ENCODE measurements around the gene DYNC1I1. TPM values are rescaled to one million over a fixed set of nuclear protein-coding genes. Genes with fewer than 3 reads are reported as not detected.

Gene DYNC1I1
- total and polyA plus RNA-seq, 3 experiments from 2014 or later, result not detected

DNA sequence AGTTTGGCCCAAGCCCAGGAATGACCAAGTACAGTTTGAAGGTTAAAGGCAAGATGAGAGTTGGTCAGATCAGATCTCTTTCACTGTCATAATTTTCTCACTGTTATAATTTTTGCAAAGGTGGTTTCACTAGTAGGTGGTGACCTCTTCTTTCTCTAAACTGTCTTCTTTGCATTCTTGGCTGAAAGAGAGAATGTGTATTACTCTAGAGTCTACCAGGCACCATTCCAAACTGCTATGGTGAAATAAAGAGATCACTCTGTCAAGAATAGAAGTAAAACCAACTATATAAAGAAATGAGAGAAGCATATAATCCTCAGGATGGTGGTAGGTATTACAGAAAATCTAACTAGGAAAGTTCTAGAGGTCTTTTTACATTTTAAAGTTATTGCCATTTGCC, 72.7 kb downstream of the DYNC1I1 start:
- peaks cover 2 to 6% of the 10 kb centered on the region in 2 donors for H3K27me3 Mint-ChIP-seq

GRCh38 chr7:95847061-95847460, 74.7 kb downstream of the DYNC1I1 start:
- Histone ChIP-seq H3K27ac (ENCODE audit: low read depth, low read length) (no peak overlapping the region), H3K36me3 (ENCODE audit: insufficient read depth, low read length) (no peaks in the 10 kb centered on the region), H3K9me3 (ENCODE audit: low read length) (no peaks in the 10 kb centered on the region), H3K27me3 (ENCODE audit: insufficient read depth, low read length, poor library complexity, severe bottlenecking) (no peaks in the 10 kb centered on the region), H3K4me3 (ENCODE audit: low read length) (no peak overlapping the region), H3K4me1 (ENCODE audit: insufficient read depth, low read length) (no peaks in the 10 kb centered on the region)
- peaks cover 0 to 6% (median 2%) of the 10 kb centered on the region in 5 donors for H3K9me3 Mint-ChIP-seq
- H3K27ac Mint-ChIP-seq, result no peak overlapping the region
- H3K4me1 Mint-ChIP-seq, result no peaks in the 10 kb centered on the region
- CTCF ChIA-PET, result no interaction called here
- no peak for DNase-seq
- H3K4me3 Mint-ChIP-seq, result no peak overlapping the region
- no peaks in the 10 kb centered on the region for H3K36me3 Mint-ChIP-seq
- peaks cover 0 to 6% of the 10 kb centered on the region in 2 donors for H3K27me3 Mint-ChIP-seq
- POLR2A ChIA-PET, result no interaction called here

More for the DNA sequence above, 72.7 kb downstream of the DYNC1I1 start:
- Mint-ChIP-seq H3K4me3 (no peak overlapping the region), H3K9me3 (peaks cover 4 to 11% (median 5%) of the 10 kb centered on the region in 5 donors), H3K4me1 (no peaks in the 10 kb centered on the region), H3K36me3 (no peaks in the 10 kb centered on the region), H3K27ac (no peak overlapping the region)
- no peak for DNase-seq
- Histone ChIP-seq H3K27ac (ENCODE audit: low read depth, low read length) (no peak overlapping the region), H3K27me3 (ENCODE audit: insufficient read depth, low read length, poor library complexity, severe bottlenecking) (no peaks in the 10 kb centered on the region), H3K4me1 (ENCODE audit: insufficient read depth, low read length) (no peaks in the 10 kb centered on the region), H3K4me3 (ENCODE audit: low read length) (no peak overlapping the region), H3K9me3 (ENCODE audit: low read length) (no peaks in the 10 kb centered on the region), H3K36me3 (ENCODE audit: insufficient read depth, low read length) (no peaks in the 10 kb centered on the region)
- ChIA-PET CTCF (no interaction called here), POLR2A (no interaction called here)

GRCh38 chr7:95859429-95859828, 87.1 kb downstream of the DYNC1I1 start:
- Histone ChIP-seq H3K4me1 (ENCODE audit: insufficient read depth, low read length) (no peaks in the 10 kb centered on the region), H3K9me3 (ENCODE audit: low read length) (no peaks in the 10 kb centered on the region), H3K27ac (ENCODE audit: low read depth, low read length) (no peak overlapping the region), H3K27me3 (ENCODE audit: insufficient read depth, low read length, poor library complexity, severe bottlenecking) (no peaks in the 10 kb centered on the region), H3K4me3 (ENCODE audit: low read length) (no peak overlapping the region), H3K36me3 (ENCODE audit: insufficient read depth, low read length) (no peaks in the 10 kb centered on the region)
- CTCF ChIA-PET, result no interaction called here
- Mint-ChIP-seq H3K27ac (no peak overlapping the region), H3K4me3 (no peak overlapping the region), H3K27me3 (peaks cover 0 to 6% of the 10 kb centered on the region in 2 donors), H3K9me3 (peaks cover 4 to 8% (median 7%) of the 10 kb centered on the region in 5 donors), H3K4me1 (no peaks in the 10 kb centered on the region), H3K36me3 (no peaks in the 10 kb centered on the region)
- POLR2A ChIA-PET, result no interaction called here
- DNase-seq, result no peak

GRCh38 chr7:95861041-95861440, 88.7 kb downstream of the DYNC1I1 start:
- CTCF ChIA-PET, result no interaction called here
- peaks cover 4 to 8% (median 7%) of the 10 kb centered on the region in 5 donors for H3K9me3 Mint-ChIP-seq
- Histone ChIP-seq H3K36me3 (ENCODE audit: insufficient read depth, low read length) (no peaks in the 10 kb centered on the region), H3K9me3 (ENCODE audit: low read length) (no peaks in the 10 kb centered on the region), H3K27me3 (ENCODE audit: insufficient read depth, low read length, poor library complexity, severe bottlenecking) (no peaks in the 10 kb centered on the region), H3K4me1 (ENCODE audit: insufficient read depth, low read length) (no peaks in the 10 kb centered on the region), H3K4me3 (ENCODE audit: low read length) (no peak overlapping the region), H3K27ac (ENCODE audit: low read depth, low read length) (no peak overlapping the region)
- H3K4me1 Mint-ChIP-seq, result no peaks in the 10 kb centered on the region
- no peak overlapping the region for H3K4me3 Mint-ChIP-seq
- peaks cover 0 to 6% of the 10 kb centered on the region in 2 donors for H3K27me3 Mint-ChIP-seq
- DNase-seq, result no peak
- no peaks in the 10 kb centered on the region for H3K36me3 Mint-ChIP-seq
- no peak overlapping the region for H3K27ac Mint-ChIP-seq
- POLR2A ChIA-PET, result no interaction called here

DNA sequence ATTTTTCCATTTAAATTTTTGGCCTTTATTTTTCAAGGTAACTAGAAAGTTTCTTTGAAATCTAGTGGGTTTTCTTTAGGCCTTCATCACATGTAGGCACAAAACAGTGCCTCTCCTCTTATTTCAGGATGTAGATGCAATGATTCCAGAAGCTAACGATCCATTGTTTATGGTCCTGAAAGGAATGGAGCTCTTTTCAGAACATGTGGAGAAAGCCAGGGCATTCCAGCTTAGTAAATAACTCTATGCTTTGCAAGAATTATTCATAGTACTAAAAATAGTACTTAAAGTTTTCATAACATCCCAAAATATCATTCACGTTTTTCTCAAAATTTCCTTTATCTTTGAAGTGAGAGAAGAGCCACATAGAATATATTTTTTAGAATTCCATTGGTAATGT, 91.3 kb downstream of the DYNC1I1 start:
- H3K4me3 Mint-ChIP-seq, result no peak overlapping the region

GRCh38 chr7:95865716-95866371, 93.5 kb downstream of the DYNC1I1 start:
- no peak for DNase-seq
- no peaks in the 10 kb centered on the region for H3K4me1 Mint-ChIP-seq
- ChIA-PET POLR2A (no interaction called here), CTCF (no interaction called here)
- Histone ChIP-seq H3K4me3 (ENCODE audit: low read length) (no peak overlapping the region), H3K4me1 (ENCODE audit: insufficient read depth, low read length) (no peaks in the 10 kb centered on the region), H3K36me3 (ENCODE audit: insufficient read depth, low read length) (no peaks in the 10 kb centered on the region), H3K27ac (ENCODE audit: low read depth, low read length) (no peak overlapping the region), H3K9me3 (ENCODE audit: low read length) (no peaks in the 10 kb centered on the region), H3K27me3 (ENCODE audit: insufficient read depth, low read length, poor library complexity, severe bottlenecking) (no peaks in the 10 kb centered on the region)
- peaks cover 0 to 6% of the 10 kb centered on the region in 2 donors for H3K27me3 Mint-ChIP-seq
- no peak overlapping the region for H3K27ac Mint-ChIP-seq
- H3K36me3 Mint-ChIP-seq, result no peaks in the 10 kb centered on the region
- no peak overlapping the region for H3K4me3 Mint-ChIP-seq
- H3K9me3 Mint-ChIP-seq, result peaks cover 0 to 2% (median 0%) of the 10 kb centered on the region in 5 donors

More for the DNA sequence above, 91.3 kb downstream of the DYNC1I1 start:
- Mint-ChIP-seq H3K9me3 (peaks cover 4 to 8% (median 6%) of the 10 kb centered on the region in 5 donors), H3K4me1 (no peaks in the 10 kb centered on the region), H3K27me3 (peaks cover 0 to 6% of the 10 kb centered on the region in 2 donors), H3K27ac (no peak overlapping the region), H3K36me3 (no peaks in the 10 kb centered on the region)
- Histone ChIP-seq H3K27ac (ENCODE audit: low read depth, low read length) (no peak overlapping the region), H3K27me3 (ENCODE audit: insufficient read depth, low read length, poor library complexity, severe bottlenecking) (no peaks in the 10 kb centered on the region), H3K9me3 (ENCODE audit: low read length) (no peaks in the 10 kb centered on the region), H3K4me3 (ENCODE audit: low read length) (no peak overlapping the region), H3K4me1 (ENCODE audit: insufficient read depth, low read length) (no peaks in the 10 kb centered on the region), H3K36me3 (ENCODE audit: insufficient read depth, low read length) (no peaks in the 10 kb centered on the region)
- ChIA-PET CTCF (no interaction called here), POLR2A (no interaction called here)
- no peak for DNase-seq

DNA sequence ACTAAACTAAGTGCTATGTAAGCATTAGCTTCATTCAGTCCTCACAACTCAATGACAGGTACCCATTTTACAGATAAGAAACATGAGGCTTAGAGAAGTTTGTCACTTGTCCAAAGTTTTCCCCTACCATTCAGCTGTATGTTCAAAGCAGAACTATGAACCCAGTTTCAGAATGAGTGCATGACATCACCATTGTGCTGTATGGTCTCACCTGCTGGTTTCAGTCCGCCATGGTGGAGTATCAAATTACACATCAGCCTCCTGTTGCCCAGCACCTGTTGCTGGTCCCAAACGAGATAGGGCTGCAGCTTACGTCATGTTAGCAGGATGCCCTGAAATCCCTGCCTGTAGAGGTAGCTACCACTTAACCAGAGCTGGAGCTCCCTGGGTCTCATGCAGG, 95.0 kb downstream of the DYNC1I1 start:
- H3K36me3 Mint-ChIP-seq, result no peaks in the 10 kb centered on the region
- no peaks in the 10 kb centered on the region for H3K4me1 Mint-ChIP-seq
- H3K27ac Mint-ChIP-seq, result no peak overlapping the region
- H3K27me3 ChIP-seq (ENCODE audit: insufficient read depth, low read length, poor library complexity, severe bottlenecking), result no peaks in the 10 kb centered on the region
- CTCF ChIA-PET, result no interaction called here
- H3K27ac ChIP-seq (ENCODE audit: low read depth, low read length), result no peak overlapping the region
- no peak overlapping the region for H3K4me3 Mint-ChIP-seq
- no peaks in the 10 kb centered on the region for H3K9me3 ChIP-seq (ENCODE audit: low read length)
- peaks cover under 1 to 2% of the 10 kb centered on the region in 2 donors for H3K27me3 Mint-ChIP-seq
- H3K4me3 ChIP-seq (ENCODE audit: low read length), result no peak overlapping the region
- POLR2A ChIA-PET, result no interaction called here
- no peak for DNase-seq
- H3K36me3 ChIP-seq (ENCODE audit: insufficient read depth, low read length), result no peaks in the 10 kb centered on the region
- H3K9me3 Mint-ChIP-seq, result peaks cover 0 to 2% (median 0%) of the 10 kb centered on the region in 5 donors
- no peaks in the 10 kb centered on the region for H3K4me1 ChIP-seq (ENCODE audit: insufficient read depth, low read length)

DNA sequence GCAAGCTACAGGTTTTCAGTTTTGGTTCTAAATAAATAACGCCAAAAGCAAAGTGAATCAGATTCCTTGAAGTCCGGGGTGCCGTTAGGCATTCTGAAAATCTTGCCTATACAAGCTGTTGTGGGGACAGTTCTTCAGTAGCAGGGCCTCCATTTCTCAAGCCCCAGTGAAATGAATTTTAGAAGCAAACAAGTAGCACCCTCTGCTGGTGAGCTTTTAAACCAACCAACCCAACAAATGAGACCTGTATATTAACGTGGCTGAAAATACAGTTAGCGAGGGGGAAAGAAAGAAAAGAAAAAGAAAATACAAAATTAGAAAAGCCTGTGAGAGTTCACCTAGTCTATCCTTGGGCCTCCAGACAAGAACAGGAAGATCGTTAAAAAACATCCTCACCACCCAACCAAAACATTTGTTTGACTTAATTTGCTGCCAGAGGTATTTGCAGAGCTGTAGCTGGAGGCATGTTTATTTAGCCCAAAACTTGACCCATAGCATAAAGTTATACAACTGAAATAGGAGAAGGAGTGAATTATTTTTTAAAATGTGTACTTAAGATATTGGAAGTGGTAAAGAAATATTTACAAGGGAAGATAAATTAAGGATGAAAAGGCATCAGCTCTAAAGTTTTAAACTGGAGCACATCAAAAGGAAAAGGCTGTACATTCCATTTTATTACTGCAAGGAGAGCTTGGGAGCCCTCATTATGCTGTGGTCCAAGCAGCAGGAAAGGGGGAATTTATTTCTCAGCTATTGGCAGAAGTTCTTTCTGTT, 98.9 kb downstream of the DYNC1I1 start:
- CTCF ChIA-PET, result interaction anchor here (1.2 kb wide), 1 partner anchor 10 kb away, joined by 4 read pairs; no protein-coding TSS in a partner anchor
- Mint-ChIP-seq H3K36me3 (no peaks in the 10 kb centered on the region), H3K27ac (no peak overlapping the region)

More for the DNA sequence above, 98.9 kb downstream of the DYNC1I1 start:
- H3K27ac ChIP-seq (ENCODE audit: low read depth, low read length), result no peak overlapping the region
- Mint-ChIP-seq H3K9me3 (peaks cover 0 to 2% (median 0%) of the 10 kb centered on the region in 5 donors), H3K27me3 (peaks cover 0 to 18% of the 10 kb centered on the region in 2 donors), H3K4me1 (no peaks in the 10 kb centered on the region), H3K4me3 (no peak overlapping the region)
- POLR2A ChIA-PET, result no interaction called here
- no peaks in the 10 kb centered on the region for H3K27me3 ChIP-seq (ENCODE audit: insufficient read depth, low read length, poor library complexity, severe bottlenecking)
- DNase-seq, result no peak
- no peaks in the 10 kb centered on the region for H3K9me3 ChIP-seq (ENCODE audit: low read length)
- no peaks in the 10 kb centered on the region for H3K36me3 ChIP-seq (ENCODE audit: insufficient read depth, low read length)
- no peaks in the 10 kb centered on the region for H3K4me1 ChIP-seq (ENCODE audit: insufficient read depth, low read length)
- H3K4me3 ChIP-seq (ENCODE audit: low read length), result no peak overlapping the region

All from CD8-positive, alpha-beta memory T cell (primary cell).